PC-9 (cell line): Measurements from ENCODE around the gene MGAT3. TPM values are rescaled to one million over a fixed set of nuclear protein-coding genes. Genes with fewer than 3 reads are reported as not detected.
A peak's percentile ranks its signal among the peaks of the same experiment; 100 is the strongest.

Experiments used
- BruUV-seq: library from RNA; stranded (reverse); fragments of 400-500 nt; replicated peaks from 2 replicates; lab custom pipeline; 2021; lab: Mats Ljungman, UMichigan
- CTCF ChIA-PET: fragments of 300-600 bp; sonication (Branson Sonifier 250); formaldehyde crosslinking; loops from one replicate; lab custom pipeline; 2022; ENCODE audit warnings: antibody characterized with exemption; lab: Charles Lee
- POLR2A ChIA-PET: fragments of 300-600 bp; sonication (Branson Sonifier 250); formaldehyde crosslinking; loops from one replicate; lab custom pipeline; 2022; ENCODE audit warnings: antibody characterized with exemption; ENCODE audit not compliant: unreplicated experiment; lab: Charles Lee
- DNase-seq, 2 experiments: peaks; one replicate each; pipeline versions ENCODE4 v3.0.0 to v3.0.0-alpha.2; 2015 to 2022; ENCODE audit warnings: mixed read lengths in 1 of 2
- H2AFZ ChIP-seq: fragments of 200-600 bp; sonication (generic); 2 replicates; pipeline ENCODE4 v1.8.1; 2017; ENCODE audit warnings: antibody characterized with exemption
- H3F3A ChIP-seq: fragments of 200-600 bp; sonication (generic); 2 replicates; pipeline ENCODE4 v1.8.1; 2017; ENCODE audit warnings: antibody characterized with exemption, mild to moderate bottlenecking, low read depth; ENCODE audit not compliant: insufficient read depth
- H3K27ac ChIP-seq: fragments of 200-600 bp; sonication (generic); 2 replicates; pipeline ENCODE4 v1.6.1; 2016; ENCODE audit warnings: mixed run types
- H3K27me3 ChIP-seq: fragments of 200-600 bp; sonication (generic); 2 replicates; pipeline ENCODE4 v1.6.1; 2016; ENCODE audit warnings: low read depth, mixed run types; ENCODE audit not compliant: insufficient read depth
- H3K36me3 ChIP-seq: fragments of 200-600 bp; sonication (generic); 2 replicates; pipeline ENCODE4 v1.6.1; 2016; ENCODE audit warnings: low read depth, mixed run types
- H3K4me1 ChIP-seq: fragments of 200-600 bp; sonication (generic); replicated peaks from 2 replicates; pipeline ENCODE4 v1.6.1; 2016; ENCODE audit warnings: mixed run types; ENCODE audit not compliant: insufficient read depth
- H3K4me2 ChIP-seq: fragments of 200-600 bp; sonication (generic); 2 replicates; pipeline ENCODE4 v1.6.1; 2017; ENCODE audit warnings: mixed run types
- H3K4me3 ChIP-seq: fragments of 200-600 bp; sonication (generic); 2 replicates; pipeline ENCODE4 v1.6.1; 2016; ENCODE audit warnings: mixed run types
- H3K79me2 ChIP-seq: fragments of 200-600 bp; sonication (generic); 2 replicates; pipeline ENCODE4 v1.6.1; 2017; ENCODE audit warnings: low read depth, mixed run types
- H3K9me2 ChIP-seq: fragments of 200-600 bp; sonication (generic); 2 replicates; pipeline ENCODE4 v1.8.1; 2017; ENCODE audit warnings: mild to moderate bottlenecking; ENCODE audit not compliant: insufficient read depth
- H3K9me3 ChIP-seq: fragments of 200-600 bp; sonication (generic); 2 replicates; pipeline ENCODE4 v1.8.1; 2016; ENCODE audit warnings: low read depth; ENCODE audit not compliant: insufficient read depth
- H4K20me1 ChIP-seq: fragments of 200-600 bp; sonication (generic); 2 replicates; pipeline ENCODE4 v1.8.1; 2017; ENCODE audit not compliant: insufficient read depth
- CTCF ChIP-seq: fragments of 200-600 bp; sonication (generic); conservative IDR thresholded peaks from 2 replicates; pipeline ENCODE4 v1.6.1; 2017; ENCODE audit warnings: mixed run types, antibody characterized with exemption, mild to moderate bottlenecking, moderate library complexity
- EZH2 ChIP-seq: fragments of 200-600 bp; sonication (generic); IDR thresholded peaks from 2 replicates; pipeline ENCODE4 v1.8.0; 2017; ENCODE audit warnings: antibody characterized with exemption, low read depth
- intact Hi-C: fragments of 100-400 bp; cut with micrococcal nuclease; formaldehyde crosslinking; loops from one replicate; pipeline ENCODE4 v1.10.0; 2022; ENCODE audit not compliant: unreplicated experiment
- total RNA-seq: library from RNA; stranded (reverse); gene quantifications from 2 replicates; pipeline ENCODE4 v1.2.3, GENCODE V29; 2021

Gene MGAT3
- total RNA-seq, 1 experiment from 2014 or later = not detected

DNA sequence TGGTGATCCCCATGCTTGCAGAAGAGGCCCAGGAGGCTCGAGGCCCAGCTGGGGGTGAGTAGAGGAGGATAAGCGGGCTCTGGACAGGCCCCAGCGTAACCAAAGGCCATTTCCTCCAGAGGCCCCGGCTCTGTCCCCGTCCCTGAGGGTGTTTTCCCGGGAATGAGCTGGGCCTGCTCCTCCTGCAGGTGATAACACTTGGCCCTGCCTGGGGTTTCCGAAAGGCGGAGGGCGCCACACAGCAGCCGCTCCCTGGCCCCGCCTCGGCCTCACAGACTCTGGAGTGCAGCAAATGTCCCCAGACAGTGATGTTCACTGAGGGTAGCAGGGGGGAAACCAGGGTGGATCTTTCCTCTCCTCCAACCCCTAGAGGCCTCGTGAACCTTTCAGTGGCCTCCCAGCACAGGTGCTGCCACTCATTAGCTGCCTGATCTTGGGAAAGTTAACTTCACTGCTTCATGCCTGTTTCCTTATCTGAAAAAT, 10.5 kb upstream of the MGAT3 start:
- Histone ChIP-seq H3K9me3 (no peaks in the 10 kb centered on the region), H3K4me3 (no peak overlapping the region), H3F3A (no peaks in the 10 kb centered on the region), H3K36me3 (no peaks in the 10 kb centered on the region), H2AFZ (no peak overlapping the region), H3K27me3 (no peaks in the 10 kb centered on the region), H3K4me2 (no peak overlapping the region), H3K4me1 (peaks cover 18% of the 10 kb centered on the region), H3K27ac (no peak overlapping the region), H4K20me1 (no peaks in the 10 kb centered on the region), H3K79me2 (no peaks in the 10 kb centered on the region), H3K9me2 (no peaks in the 10 kb centered on the region)
- BruUV-seq = no TSS peak
- ChIA-PET CTCF (interaction anchor here (0.5 kb wide), 1 partner anchor 58 kb away, joined by 4 read pairs; no protein-coding TSS in a partner anchor), POLR2A (interaction anchor here (0.5 kb wide), 1 partner anchor 806 kb away, joined by 3 read pairs; no protein-coding TSS in a partner anchor)
- no peak for DNase-seq
- TF ChIP-seq EZH2 (no peak), CTCF (no peak)
- intact Hi-C loops = no loop called here

DNA sequence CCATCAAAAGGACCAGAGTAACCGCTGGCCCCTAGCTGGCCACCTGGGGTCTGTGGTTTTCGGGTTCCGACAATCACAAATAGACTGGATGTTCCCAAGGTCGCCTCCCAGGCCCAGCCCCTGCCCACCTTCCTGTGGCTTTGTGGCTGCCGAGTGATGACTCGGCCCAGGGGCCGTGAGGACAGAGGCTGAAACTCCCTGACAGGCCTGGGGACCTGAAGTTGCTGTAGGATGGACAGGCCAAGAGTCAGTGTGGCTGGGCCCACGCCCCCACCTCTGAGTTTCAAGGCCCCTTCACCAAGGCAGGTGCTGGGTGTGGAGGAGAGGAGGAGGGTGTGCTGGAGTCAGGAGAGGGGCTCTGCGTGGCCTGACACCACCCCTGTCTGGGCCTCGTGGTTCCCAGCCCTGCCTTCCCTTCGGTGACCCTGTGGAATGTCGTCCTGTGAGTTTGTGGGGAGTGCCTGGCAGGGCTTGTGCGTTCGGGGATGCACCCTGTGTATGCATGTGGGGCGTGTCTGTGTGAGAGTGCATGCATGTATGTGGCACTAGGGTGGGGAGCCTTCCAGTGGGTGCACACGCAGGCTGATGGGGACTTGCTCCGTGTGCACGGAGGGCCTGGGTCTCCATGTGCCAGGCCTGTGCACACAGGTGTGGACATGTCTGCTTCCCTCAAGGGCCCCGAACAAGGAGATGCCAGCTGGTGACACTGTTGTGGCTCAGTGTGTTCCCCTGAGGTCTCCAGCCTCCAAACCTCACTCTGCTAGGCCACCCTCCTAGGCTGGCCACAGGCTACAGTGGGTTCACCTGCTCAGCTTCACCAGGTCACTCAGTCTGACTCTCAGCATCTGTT, 8.4 kb upstream of the MGAT3 start:
- peak; percentile 86 to 87 for DNase-seq
- H3K79me2 ChIP-seq = no peaks in the 10 kb centered on the region
- ChIA-PET POLR2A (no interaction called here), CTCF (no interaction called here)
- no peak for TF ChIP-seq EZH2
- TF ChIP-seq CTCF = no peak
- intact Hi-C loops = no loop called here
- H3K27me3 ChIP-seq = no peaks in the 10 kb centered on the region
- no peaks in the 10 kb centered on the region for H3K36me3 ChIP-seq
- TSS peak; percentile 30 for BruUV-seq
- H3K27ac ChIP-seq = peak overlapping the region; percentile 44
- H3K9me2 ChIP-seq = no peaks in the 10 kb centered on the region
- H2AFZ ChIP-seq = 0 out of 2 replicates have a peak overlapping the region, but pooled peaks have one; percentile 14
- H3K4me1 ChIP-seq = peaks cover 22% of the 10 kb centered on the region
- peaks cover 4% of the 10 kb centered on the region; the same call in 1 of the 2 replicates for H3F3A ChIP-seq
- H3K4me3 ChIP-seq = no peak overlapping the region
- H3K9me3 ChIP-seq = no peaks in the 10 kb centered on the region
- H4K20me1 ChIP-seq = no peaks in the 10 kb centered on the region
- H3K4me2 ChIP-seq = peak overlapping the region; percentile 59

DNA sequence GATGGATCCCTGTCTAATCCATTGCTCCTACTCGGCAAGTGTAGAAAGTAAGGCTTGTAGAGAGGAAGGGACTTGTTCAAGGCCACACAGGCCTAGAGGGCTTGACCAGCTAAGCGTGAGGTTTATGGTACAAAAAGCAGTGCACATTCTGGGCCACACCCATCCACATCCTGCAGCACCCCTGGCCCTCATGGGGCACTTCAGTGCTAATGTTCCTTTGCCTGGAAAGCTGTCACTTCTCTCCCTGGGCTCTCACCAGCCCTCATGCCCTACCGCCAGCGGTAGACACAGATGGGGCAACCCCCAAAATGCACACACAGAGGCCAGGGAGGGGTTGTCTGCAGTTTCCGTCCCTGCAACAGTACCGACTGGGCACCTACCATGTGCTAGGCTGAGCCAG, 7.1 kb upstream of the MGAT3 start:
- Histone ChIP-seq H3K4me3 (no peak overlapping the region), H3K9me2 (no peaks in the 10 kb centered on the region), H3K79me2 (no peaks in the 10 kb centered on the region), H3K27me3 (no peaks in the 10 kb centered on the region), H3F3A (peaks cover 14% of the 10 kb centered on the region; the same call in 1 of the 2 replicates), H3K9me3 (no peaks in the 10 kb centered on the region), H4K20me1 (no peaks in the 10 kb centered on the region), H3K4me1 (peaks cover 35% of the 10 kb centered on the region), H3K27ac (no peak overlapping the region), H2AFZ (no peak overlapping the region), H3K4me2 (no peak overlapping the region), H3K36me3 (no peaks in the 10 kb centered on the region)
- CTCF ChIA-PET = no interaction called here
- POLR2A ChIA-PET = no interaction called here
- DNase-seq = no peak
- intact Hi-C loops = no loop called here
- TF ChIP-seq CTCF (no peak), EZH2 (no peak)
- no TSS peak for BruUV-seq
